Stimulated activated naive CD8-positive, alpha-beta T cell treated with anti-CD3 and anti-CD28 coated beads, Interleukin-15, amount 100 ng/mL, for 72 hours (primary cell): ENCODE results near the gene HLA-DMA.

ENCODE experiments used
- ATAC-seq: fragments of 150-1000 bp; cut with Tn5 transposase; 2 replicates; pipeline ENCODE4 v1.10.0; 2021; ENCODE audit warnings: mild to moderate bottlenecking, moderate library complexity
- DNase-seq, 2 donors: peaks; one replicate each; pipeline ENCODE4 v3.0.0; 2021 to 2022
- H3K27ac Mint-ChIP-seq, 2 donors: one replicate each; pipeline ENCODE4 v1.8.0; 2022; ENCODE audit warnings: mild to moderate bottlenecking in 2 of 2, mixed read lengths in 2 of 2, moderate library complexity in 2 of 2
- H3K27me3 Mint-ChIP-seq: one replicate; pipeline ENCODE4 v1.8.0; 2022; ENCODE audit warnings: mixed read lengths
- H3K4me1 Mint-ChIP-seq: one replicate; pipeline ENCODE4 v1.8.0; 2022; ENCODE audit warnings: mild to moderate bottlenecking, mixed read lengths
- H3K4me3 Mint-ChIP-seq, 2 donors: one replicate each; pipeline ENCODE4 v1.8.0; 2022; ENCODE audit warnings: mild to moderate bottlenecking in 2 of 2, mixed read lengths in 2 of 2, moderate library complexity in 1 of 2
- H3K9me3 Mint-ChIP-seq, 2 donors: one replicate each; pipeline ENCODE4 v1.8.0; 2022; ENCODE audit warnings: mixed read lengths in 2 of 2

The HLA-DMA gene

DNA sequence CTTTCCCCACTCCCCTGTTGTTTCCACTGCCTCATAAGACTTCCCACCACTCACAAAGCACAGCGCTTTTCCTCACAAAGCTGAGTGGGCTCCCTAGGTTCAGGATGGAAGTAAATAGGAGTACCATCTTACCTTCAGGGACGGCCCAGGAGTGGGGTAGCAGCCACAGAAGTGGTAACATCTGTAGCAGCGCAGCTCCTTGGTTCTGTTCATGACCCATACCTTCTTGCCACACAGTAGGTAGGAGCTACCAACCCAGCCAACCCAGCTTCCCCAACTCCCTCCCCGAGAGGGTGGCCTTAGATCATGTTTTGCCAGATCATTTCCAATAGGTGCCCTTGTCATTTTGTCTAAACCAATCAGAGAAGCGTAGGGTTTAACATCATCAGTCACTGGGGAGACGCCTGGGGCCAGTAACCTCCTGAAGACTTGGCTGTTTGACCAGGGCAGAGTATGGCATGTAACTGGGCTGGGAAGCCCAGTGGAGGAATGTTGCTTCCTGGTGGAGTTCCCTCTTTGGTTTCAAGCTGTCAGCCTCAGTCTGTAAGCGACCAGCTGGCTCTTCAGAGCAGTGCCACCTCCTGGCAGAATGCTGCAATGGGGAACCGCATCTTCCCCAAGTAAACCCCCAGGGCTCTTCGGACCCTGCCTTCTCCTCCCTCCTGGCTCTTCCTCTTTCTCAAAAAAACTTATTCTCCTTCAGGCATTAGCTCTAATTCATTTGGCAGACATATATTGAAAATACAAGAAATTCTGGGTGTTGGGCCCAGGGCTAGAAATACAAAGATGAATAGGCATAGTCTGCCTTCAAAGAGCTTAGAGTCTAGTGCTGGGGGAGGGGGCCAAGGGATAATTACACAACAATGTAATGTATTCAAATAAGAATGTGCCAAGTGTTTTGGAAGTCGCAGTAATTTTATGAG is at the start of gene HLA-DMA:
TSS of gene HLA-DMA (minus strand) at position 281 of the 923 bp plus-strand sequence. CDS start at position 220, 61 bp downstream.
- DNase-seq (peak; percentile 69 to 78), ATAC-seq (peak; percentile 98)
- Mint-ChIP-seq H3K4me1 (peaks cover 80% of the 10 kb centered on the region), H3K4me3 (peak within 1 kb of the TSS; percentile 74 to 82), H3K27me3 (no peaks in the 10 kb centered on the region), H3K27ac (peak within 1 kb of the TSS in 1 of 2 donors; percentile 86), H3K9me3 (no peaks in the 10 kb centered on the region)

DNA sequence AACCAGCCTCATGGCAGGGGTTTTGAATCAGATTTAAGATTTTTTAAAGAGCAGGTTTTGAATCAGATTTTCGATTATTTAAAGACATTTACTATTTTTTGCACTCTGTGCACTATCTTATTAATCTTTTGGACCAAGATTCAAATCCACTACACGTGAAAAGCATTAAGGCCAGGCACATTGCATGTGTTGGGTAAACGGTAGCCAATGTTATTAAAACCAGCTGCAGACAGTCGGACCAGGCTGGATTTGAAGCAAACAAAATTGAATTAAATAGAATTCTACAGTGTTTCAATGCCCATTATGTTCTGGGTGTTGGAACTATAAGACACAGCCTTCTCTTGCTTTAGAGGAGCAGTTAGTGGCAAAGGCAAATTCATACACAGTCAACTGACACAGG is 48.8 kb upstream of the HLA-DMA start:
- peak overlapping the region in 1 of 2 donors; percentile 41 for H3K27ac Mint-ChIP-seq
- H3K4me3 Mint-ChIP-seq: no peak overlapping the region
- H3K9me3 Mint-ChIP-seq: no peaks in the 10 kb centered on the region
- peaks cover 11% of the 10 kb centered on the region for H3K27me3 Mint-ChIP-seq
- DNase-seq (no peak), ATAC-seq (no peak)
- H3K4me1 Mint-ChIP-seq: peaks cover 11% of the 10 kb centered on the region

DNA sequence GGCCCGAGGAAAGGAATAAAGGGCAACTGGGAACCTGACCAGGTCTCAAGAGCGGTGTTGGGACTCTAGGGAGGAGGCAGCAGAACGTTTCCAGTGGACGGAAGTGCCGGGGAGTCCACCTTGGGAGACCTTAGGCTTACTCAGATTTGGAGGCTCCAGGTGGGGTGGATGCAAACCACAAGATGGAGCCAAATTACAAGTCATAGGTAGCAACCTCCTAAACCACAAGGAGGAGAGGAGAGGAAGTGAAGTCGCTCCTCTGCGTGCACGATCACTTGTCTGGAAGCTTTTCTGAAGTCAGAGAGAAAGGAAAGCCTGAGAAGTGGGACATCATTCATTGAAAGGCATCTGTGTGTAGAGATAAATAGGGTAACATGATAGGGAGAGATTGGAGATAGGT is 47.2 kb upstream of the HLA-DMA start:
- Mint-ChIP-seq H3K4me3 (peak overlapping the region; percentile 25 to 59), H3K27ac (no peak overlapping the region), H3K27me3 (peaks cover 21% of the 10 kb centered on the region), H3K4me1 (peaks cover 11% of the 10 kb centered on the region), H3K9me3 (no peaks in the 10 kb centered on the region)
- DNase-seq (no peak), ATAC-seq (peak; percentile 73)

DNA sequence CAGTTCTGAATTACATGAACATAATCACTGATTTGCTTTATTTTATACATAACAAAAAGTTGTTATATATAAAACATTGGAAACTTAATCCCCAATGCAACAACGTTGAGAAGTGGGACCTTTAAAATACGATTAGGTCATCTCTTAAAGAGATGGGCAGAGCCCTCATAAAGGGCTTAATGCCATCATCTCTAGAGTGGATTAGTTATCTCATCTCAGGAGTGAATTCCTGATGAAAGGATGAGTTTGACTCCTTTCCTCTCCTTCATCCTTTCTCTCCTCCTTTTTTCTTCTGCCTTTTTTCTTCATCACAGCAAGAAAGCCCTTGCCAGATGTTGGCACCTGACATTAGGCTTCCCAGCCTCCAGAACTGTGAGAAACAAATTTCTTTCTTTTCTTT is 42.6 kb upstream of the HLA-DMA start:
- DNase-seq (no peak), ATAC-seq (no peak)
- Mint-ChIP-seq H3K4me1 (peaks cover 6% of the 10 kb centered on the region), H3K9me3 (no peaks in the 10 kb centered on the region), H3K27me3 (peaks cover 26% of the 10 kb centered on the region), H3K4me3 (no peak overlapping the region), H3K27ac (no peak overlapping the region)

DNA sequence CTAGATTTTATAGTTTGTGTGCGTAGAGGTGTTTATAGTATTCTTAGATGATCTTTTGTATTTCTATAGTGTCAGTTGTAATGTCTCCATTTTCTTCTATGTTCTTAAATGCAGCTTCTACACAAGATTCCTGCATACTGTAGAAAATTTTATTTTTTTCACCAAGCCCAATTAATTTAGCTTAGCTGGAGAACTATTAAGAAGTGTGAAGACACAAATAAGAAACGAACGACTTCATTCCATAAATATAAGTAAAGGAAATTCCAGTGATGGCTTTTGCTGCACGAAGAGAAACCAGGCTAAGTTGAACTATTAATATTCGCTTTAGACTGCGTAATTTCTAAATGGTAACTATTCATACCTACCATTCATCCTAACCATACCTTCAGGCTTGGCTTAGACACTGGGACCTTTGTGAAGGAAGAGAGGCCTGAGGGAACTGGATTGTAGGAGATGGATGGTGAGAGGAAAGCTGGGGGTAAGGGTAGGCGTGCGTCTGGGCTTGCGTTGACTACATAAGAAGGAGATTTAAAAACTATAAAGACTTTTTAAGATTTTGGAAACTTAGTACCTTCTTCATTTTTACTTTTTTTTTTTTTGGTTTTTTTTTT is 40.6 kb upstream of the HLA-DMA start:
- H3K9me3 Mint-ChIP-seq: no peaks in the 10 kb centered on the region
- no peak for DNase-seq
- H3K27me3 Mint-ChIP-seq: peaks cover 21% of the 10 kb centered on the region
- H3K4me1 Mint-ChIP-seq: peaks cover 6% of the 10 kb centered on the region
- ATAC-seq: no peak
- no peak overlapping the region for H3K4me3 Mint-ChIP-seq
- no peak overlapping the region for H3K27ac Mint-ChIP-seq

DNA sequence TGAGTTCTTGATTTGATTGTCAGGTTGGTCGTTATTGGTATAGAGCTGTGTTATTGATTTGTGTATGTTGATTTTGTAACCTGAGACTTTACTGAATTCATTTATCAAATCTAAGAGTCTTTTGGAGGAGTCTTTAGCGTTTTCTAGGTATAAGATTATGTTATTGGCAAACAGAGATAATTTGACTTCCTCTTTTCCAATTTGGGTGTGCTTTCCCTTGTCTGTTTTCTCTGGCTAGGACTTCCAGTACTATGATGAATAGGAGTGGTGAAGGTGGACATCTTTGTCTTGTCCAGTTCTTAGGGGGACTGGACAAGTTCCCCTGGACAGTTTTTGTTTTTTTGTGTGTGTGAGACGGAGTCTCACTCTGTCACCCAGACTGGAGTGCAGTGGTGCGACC is 39.1 kb upstream of the HLA-DMA start:
- Mint-ChIP-seq H3K4me3 (no peak overlapping the region), H3K4me1 (peaks cover 12% of the 10 kb centered on the region), H3K27me3 (peaks cover 21% of the 10 kb centered on the region), H3K27ac (no peak overlapping the region), H3K9me3 (no peaks in the 10 kb centered on the region)
- ATAC-seq: no peak
- DNase-seq: no peak

DNA sequence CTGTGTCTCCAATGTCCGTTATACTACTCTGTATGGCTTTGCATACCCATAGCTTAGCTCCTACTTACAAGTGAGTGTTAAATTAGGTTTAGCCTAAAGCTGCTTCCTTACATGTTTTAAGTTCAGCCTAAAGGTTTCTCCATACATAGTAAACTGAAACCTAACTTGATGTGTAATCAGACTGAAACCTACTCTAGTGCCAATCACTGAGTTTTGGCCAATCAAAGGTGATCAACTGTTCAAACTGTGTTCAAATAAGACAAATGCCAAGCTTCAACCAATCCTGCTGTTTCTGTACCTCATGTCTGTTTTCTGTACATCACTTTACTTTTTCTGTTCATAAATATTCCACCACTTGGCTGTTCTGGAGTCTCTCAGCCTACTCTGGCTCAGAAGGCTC is 36.5 kb upstream of the HLA-DMA start:
- peaks cover 9% of the 10 kb centered on the region for H3K27me3 Mint-ChIP-seq
- no peaks in the 10 kb centered on the region for H3K9me3 Mint-ChIP-seq
- ATAC-seq (peak; percentile 45), DNase-seq (no peak)
- no peak overlapping the region for H3K27ac Mint-ChIP-seq
- peaks cover 16% of the 10 kb centered on the region for H3K4me1 Mint-ChIP-seq
- no peak overlapping the region for H3K4me3 Mint-ChIP-seq

DNA sequence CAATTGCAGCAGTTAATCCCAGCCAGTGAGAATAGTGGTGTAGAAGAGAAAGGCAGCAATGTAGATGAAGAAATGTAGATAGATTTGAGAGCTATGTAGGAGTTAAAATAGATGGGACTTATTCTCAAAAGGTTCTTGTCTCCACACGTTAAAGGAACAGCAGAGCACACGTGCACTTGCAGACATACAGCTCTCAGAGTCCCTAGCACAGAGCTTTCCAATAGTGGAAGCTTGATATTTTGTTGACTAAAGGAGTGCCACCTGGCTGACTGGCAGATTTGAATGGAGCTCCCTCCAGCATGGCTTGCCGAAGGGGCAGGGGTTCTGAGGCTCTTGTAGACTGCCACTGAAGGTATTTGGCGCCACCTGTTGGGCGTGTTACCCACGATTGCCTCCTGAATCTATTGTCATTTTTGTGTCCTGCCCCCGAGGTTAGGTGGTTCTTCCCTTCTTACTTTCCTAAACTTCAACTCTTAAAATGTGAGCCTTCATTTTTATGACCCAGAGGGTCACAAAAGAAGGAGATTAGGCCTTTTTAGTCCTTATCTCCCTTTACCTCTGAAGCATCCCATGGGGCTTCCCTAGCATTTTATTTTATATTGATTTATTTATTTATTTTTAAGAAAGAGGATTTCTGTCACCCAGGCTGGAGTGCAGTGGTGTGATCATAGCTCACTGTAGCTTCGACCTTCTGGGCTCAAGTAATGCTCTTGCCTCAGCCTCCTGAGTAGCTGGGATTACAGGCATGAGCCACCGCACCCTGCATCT is 31.9 kb upstream of the HLA-DMA start:
- Mint-ChIP-seq H3K27me3 (no peaks in the 10 kb centered on the region), H3K4me3 (no peak overlapping the region), H3K9me3 (no peaks in the 10 kb centered on the region), H3K27ac (peak overlapping the region in 1 of 2 donors; percentile 4), H3K4me1 (peaks cover 36% of the 10 kb centered on the region)
- DNase-seq: peak; percentile 82 to 87
- ATAC-seq: peak; percentile 91

DNA sequence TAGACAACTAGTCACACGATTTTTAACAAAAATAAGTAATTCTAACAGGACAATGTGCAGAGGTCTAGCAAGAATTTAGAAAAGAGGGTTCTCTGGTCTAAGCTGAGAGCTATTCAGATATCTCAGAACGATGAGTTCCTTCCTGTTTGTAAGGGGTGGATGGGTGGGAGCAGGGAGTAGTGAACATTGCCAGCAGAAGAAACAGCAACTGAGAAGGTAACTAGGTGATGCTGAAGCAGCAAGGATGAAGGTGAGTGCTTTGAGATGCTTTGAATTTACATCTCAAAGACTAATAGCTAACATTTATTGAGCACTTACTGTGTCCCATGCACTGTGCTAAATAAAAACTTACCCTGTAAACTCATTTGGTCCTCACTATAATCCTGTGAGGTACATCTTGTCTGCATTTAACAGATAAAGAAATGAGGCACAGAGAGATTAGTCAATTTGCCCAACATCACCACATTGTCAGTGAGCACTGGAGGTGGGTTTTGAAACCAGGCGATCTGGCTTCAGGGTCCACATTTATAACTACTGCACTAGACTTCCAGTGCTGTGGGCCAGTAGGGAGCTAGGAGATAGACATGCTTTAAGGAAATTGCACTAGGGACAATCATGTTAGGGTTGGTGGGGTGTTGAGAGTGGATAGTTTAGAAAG is 31.2 kb upstream of the HLA-DMA start:
- ATAC-seq (peak; percentile 41), DNase-seq (no peak)
- H3K4me3 Mint-ChIP-seq: no peak overlapping the region
- H3K4me1 Mint-ChIP-seq: peaks cover 35% of the 10 kb centered on the region
- H3K27ac Mint-ChIP-seq: peak overlapping the region in 1 of 2 donors; percentile 4
- H3K9me3 Mint-ChIP-seq: no peaks in the 10 kb centered on the region
- H3K27me3 Mint-ChIP-seq: no peaks in the 10 kb centered on the region

DNA sequence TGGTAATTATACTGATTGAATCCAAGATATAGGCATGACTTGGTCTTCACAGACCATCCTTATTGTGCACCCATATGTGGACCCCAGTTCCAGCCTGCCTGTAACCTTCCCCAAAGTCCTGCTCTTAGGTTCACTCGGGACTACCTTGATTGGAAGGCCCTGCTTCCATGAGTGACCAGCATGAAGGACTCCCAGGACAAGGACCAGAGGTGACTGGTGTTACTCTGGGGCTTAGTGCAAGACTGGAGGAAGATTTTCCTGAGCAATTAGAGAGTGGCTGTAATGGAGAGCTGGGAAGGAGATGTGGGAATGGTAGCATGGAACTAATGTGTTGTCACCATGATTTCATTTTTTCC is 30.6 kb upstream of the HLA-DMA start:
- H3K9me3 Mint-ChIP-seq: no peaks in the 10 kb centered on the region
- H3K4me3 Mint-ChIP-seq: no peak overlapping the region
- H3K27me3 Mint-ChIP-seq: no peaks in the 10 kb centered on the region
- ATAC-seq (no peak), DNase-seq (no peak)
- no peak overlapping the region for H3K27ac Mint-ChIP-seq
- H3K4me1 Mint-ChIP-seq: peaks cover 41% of the 10 kb centered on the region

DNA sequence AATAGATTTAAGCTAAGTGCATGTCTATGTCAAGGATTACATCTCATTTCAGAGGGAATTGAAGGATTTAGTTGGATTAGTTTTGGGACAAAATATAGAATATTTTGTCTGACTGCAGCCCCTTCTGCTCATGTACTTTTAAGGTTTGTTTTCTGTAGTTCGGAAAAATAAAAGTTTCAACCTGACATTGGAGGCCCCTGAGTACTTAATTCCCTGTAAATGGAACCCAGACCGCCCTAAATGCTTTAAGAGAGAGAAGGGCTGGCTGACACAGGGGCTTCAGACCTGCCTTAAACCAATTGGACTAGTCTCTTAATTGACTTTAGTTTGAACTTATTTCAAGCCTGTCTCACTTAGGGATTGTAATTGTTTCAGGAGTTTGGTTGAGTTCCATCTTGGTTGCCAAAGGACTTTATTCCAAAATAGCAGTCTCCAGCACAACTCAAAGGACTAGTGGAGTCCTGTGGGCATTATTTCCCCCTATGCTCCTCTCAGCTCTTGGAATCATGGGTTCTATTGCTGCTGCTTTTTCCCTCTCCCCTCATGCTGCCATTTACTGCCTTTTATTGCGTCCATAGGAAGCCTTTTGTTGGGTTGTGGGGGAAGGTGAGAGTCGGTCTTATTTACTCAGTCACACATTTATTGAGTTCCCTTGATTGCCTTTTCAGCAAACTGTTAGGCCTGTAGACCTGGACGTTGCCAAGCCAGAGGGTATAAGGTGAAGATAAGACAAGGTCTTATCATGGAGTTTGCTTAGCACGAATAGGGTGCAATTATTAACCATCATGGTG is 30.0 kb upstream of the HLA-DMA start:
- ATAC-seq (no peak), DNase-seq (no peak)
- no peak overlapping the region for H3K27ac Mint-ChIP-seq
- H3K4me3 Mint-ChIP-seq: no peak overlapping the region
- no peaks in the 10 kb centered on the region for H3K27me3 Mint-ChIP-seq
- H3K4me1 Mint-ChIP-seq: peaks cover 43% of the 10 kb centered on the region
- H3K9me3 Mint-ChIP-seq: no peaks in the 10 kb centered on the region

DNA sequence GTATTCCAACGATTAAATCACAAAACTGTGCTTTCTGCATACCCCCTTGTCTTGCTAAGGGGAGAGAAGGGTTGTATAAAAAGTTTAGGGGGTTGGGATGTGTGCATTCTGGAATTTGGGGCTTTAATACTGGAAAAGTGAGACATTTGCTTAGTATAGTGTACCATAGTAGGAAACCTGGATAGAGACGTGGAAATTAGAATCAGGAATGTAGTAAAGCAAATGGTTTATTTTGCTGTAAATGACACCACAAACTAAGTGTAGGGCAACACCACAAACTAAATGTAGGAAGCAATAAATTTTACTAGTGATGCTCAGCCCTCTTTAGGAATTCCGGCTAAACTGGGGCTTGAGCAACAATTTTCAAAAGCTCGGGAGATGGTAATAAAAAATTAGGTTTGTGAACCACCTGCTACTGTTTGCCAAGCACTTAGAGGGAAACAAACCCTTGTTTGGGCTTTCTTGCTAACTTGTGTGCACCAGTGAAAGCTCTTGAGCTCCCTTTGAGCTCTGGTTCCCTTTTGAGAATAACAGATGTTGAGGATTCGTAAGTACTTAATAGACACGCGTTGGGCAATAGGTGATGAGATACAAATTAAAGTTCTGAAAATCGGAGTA is 29.3 kb upstream of the HLA-DMA start:
- peak overlapping the region in 1 of 2 donors; percentile 3 for H3K27ac Mint-ChIP-seq
- H3K4me3 Mint-ChIP-seq: no peak overlapping the region
- no peaks in the 10 kb centered on the region for H3K9me3 Mint-ChIP-seq
- ATAC-seq (no peak), DNase-seq (no peak)
- H3K4me1 Mint-ChIP-seq: peaks cover 48% of the 10 kb centered on the region
- H3K27me3 Mint-ChIP-seq: no peaks in the 10 kb centered on the region

DNA sequence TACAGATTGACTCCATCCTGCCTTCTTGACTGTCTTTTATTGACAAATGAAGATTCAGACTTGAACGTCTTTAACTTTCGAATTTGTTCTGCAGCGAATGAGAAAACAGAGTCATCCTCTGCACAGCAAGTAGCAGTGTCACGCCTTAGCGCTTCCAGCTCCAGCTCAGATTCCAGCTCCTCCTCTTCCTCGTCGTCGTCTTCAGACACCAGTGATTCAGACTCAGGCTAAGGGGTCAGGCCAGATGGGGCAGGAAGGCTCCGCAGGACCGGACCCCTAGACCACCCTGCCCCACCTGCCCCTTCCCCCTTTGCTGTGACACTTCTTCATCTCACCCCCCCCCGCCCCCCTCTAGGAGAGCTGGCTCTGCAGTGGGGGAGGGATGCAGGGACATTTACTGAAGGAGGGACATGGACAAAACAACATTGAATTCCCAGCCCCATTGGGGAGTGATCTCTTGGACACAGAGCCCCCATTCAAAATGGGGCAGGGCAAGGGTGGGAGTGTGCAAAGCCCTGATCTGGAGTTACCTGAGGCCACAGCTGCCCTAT is 27.7 kb upstream of the HLA-DMA start:
- peaks cover 64% of the 10 kb centered on the region for H3K4me1 Mint-ChIP-seq
- ATAC-seq (no peak), DNase-seq (no peak)
- no peaks in the 10 kb centered on the region for H3K27me3 Mint-ChIP-seq
- H3K27ac Mint-ChIP-seq: peak overlapping the region in 1 of 2 donors; percentile 10
- no peaks in the 10 kb centered on the region for H3K9me3 Mint-ChIP-seq
- no peak overlapping the region for H3K4me3 Mint-ChIP-seq
